ENCODE data around the gene PDE4B.

PDE4B gene

GRCh38 chr1:66207484-66207883, 414.8 kb downstream of the PDE4B start:
- DNase-seq, result no peak

GRCh38 chr1:66208632-66209031, 415.9 kb downstream of the PDE4B start:
- DNase-seq, result no peak

GRCh38 chr1:66210635-66211244, 418.0 kb downstream of the PDE4B start:
- DNase-seq, result no peak

GRCh38 chr1:66211521-66211920, 418.8 kb downstream of the PDE4B start:
- DNase-seq, result no peak

GRCh38 chr1:66213491-66213890, 420.8 kb downstream of the PDE4B start:
- no peak for DNase-seq

GRCh38 chr1:66214901-66215300, 422.2 kb downstream of the PDE4B start:
- DNase-seq, result no peak

GRCh38 chr1:66217021-66217420, 424.3 kb downstream of the PDE4B start:
- no peak for DNase-seq

- DNase-seq, result no peak
Observed at GRCh38 chr1:66217561-66217960, 424.9 kb downstream of the PDE4B start.

- DNase-seq, result no peak
Observed at GRCh38 chr1:66220477-66220876, 427.8 kb downstream of the PDE4B start.

- DNase-seq, result no peak
Observed at GRCh38 chr1:66223681-66224080, 431.0 kb downstream of the PDE4B start.

- DNase-seq, result no peak
Observed at GRCh38 chr1:66226985-66227384, 434.3 kb downstream of the PDE4B start.

GRCh38 chr1:66227966-66228365, 435.3 kb downstream of the PDE4B start:
- no peak for DNase-seq

- DNase-seq, result no peak
Observed at GRCh38 chr1:66231217-66231616, 438.5 kb downstream of the PDE4B start.

GRCh38 chr1:66231681-66232463, 439.2 kb downstream of the PDE4B start:
- DNase-seq, result no peak

- DNase-seq, result no peak
Observed at GRCh38 chr1:66237042-66237441, 444.3 kb downstream of the PDE4B start.

GRCh38 chr1:66237722-66238479, 445.2 kb downstream of the PDE4B start:
- no peak for DNase-seq

- DNase-seq, result no peak
Observed at GRCh38 chr1:66239834-66240233, 447.1 kb downstream of the PDE4B start.

- DNase-seq, result no peak
Observed at GRCh38 chr1:66240491-66241484, 448.1 kb downstream of the PDE4B start.

- peak; percentile 95 for DNase-seq
Observed at GRCh38 chr1:66242646-66243547, 450.2 kb downstream of the PDE4B start.

- no peak for DNase-seq
Observed at GRCh38 chr1:66243548-66244130, 450.9 kb downstream of the PDE4B start.

- DNase-seq, result no peak
Observed at GRCh38 chr1:66244429-66244828, 451.7 kb downstream of the PDE4B start.

Measured in eye (tissue), 1 donor.